ENCODE data around the gene GCNT4. TPM values are rescaled to one million over a fixed set of nuclear protein-coding genes. Genes with fewer than 3 reads are reported as not detected.

Gene GCNT4
- total RNA-seq, 1 donor from 2014 or later: 9.0 TPM

DNA sequence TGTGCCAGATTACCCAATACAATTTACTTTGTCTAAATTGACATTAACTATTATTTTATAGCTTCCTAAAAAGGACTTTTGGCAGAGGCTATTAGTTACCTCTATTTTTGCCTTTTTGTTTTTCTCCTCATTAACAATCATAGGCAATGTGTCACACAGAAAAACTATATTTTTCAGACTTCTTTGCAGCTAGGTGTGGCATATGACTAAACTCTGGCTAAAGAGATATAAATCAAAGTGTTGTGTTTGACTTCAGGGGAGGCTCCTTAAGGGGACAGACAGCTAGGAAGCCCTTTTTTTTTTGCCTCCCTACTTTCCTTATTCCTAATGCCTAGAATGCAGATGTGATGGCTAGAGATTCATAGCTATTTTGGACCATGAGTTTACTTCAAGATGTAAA lies 19.7 kb upstream of the GCNT4 start:
- FAIRE-seq: no peak
- Histone ChIP-seq H3K4me1 (ENCODE audit: insufficient read depth, low read length) (no peaks in the 10 kb centered on the region), H2AFZ (ENCODE audit: low read depth, low read length) (no peak overlapping the region), H3K4me2 (ENCODE audit: low read length) (no peak overlapping the region), H4K20me1 (ENCODE audit: insufficient read depth, low read length) (no peaks in the 10 kb centered on the region), H3K79me2 (ENCODE audit: insufficient read depth, low read length) (no peaks in the 10 kb centered on the region), H3K9ac (ENCODE audit: low read length) (no peak overlapping the region), H3K36me3 (ENCODE audit: insufficient read depth, low read length) (no peaks in the 10 kb centered on the region), H3K9me3 (ENCODE audit: insufficient read depth, low read depth, low read length) (no peaks in the 10 kb centered on the region), H3K27me3 (ENCODE audit: insufficient read depth, low read length) (no peaks in the 10 kb centered on the region), H3K4me3 (ENCODE audit: insufficient read depth, low read depth, low read length) (no peak overlapping the region), H3K27ac (ENCODE audit: low read depth, low read length) (no peak overlapping the region)
- TF ChIP-seq, protein P1, sequence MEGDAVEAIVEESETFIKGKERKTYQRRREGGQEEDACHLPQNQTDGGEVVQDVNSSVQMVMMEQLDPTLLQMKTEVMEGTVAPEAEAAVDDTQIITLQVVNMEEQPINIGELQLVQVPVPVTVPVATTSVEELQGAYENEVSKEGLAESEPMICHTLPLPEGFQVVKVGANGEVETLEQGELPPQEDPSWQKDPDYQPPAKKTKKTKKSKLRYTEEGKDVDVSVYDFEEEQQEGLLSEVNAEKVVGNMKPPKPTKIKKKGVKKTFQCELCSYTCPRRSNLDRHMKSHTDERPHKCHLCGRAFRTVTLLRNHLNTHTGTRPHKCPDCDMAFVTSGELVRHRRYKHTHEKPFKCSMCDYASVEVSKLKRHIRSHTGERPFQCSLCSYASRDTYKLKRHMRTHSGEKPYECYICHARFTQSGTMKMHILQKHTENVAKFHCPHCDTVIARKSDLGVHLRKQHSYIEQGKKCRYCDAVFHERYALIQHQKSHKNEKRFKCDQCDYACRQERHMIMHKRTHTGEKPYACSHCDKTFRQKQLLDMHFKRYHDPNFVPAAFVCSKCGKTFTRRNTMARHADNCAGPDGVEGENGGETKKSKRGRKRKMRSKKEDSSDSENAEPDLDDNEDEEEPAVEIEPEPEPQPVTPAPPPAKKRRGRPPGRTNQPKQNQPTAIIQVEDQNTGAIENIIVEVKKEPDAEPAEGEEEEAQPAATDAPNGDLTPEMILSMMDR (IDR thresholded peaks at IDR 0.05; ENCODE audit: insufficient read depth, low read depth, low read length): no peak
- no peak for TF ChIP-seq EZH2 (IDR thresholded peaks at IDR 0.05; ENCODE audit: insufficient read depth, low read length)
- no peak overlapping the region for H3K27ac Mint-ChIP-seq (ENCODE audit: unreplicated experiment)
- no peaks in the 10 kb centered on the region for H3K36me3 Mint-ChIP-seq (ENCODE audit: low read depth, unreplicated experiment)
- H3K4me3 Mint-ChIP-seq (ENCODE audit: unreplicated experiment): no peak overlapping the region
- H3K9me3 Mint-ChIP-seq (ENCODE audit: unreplicated experiment): no peaks in the 10 kb centered on the region
- DNase-seq (ENCODE audit: low read depth): no peak
- peaks cover 2% of the 10 kb centered on the region for H3K27me3 Mint-ChIP-seq (ENCODE audit: low read depth, unreplicated experiment)
- no peaks in the 10 kb centered on the region for H3K4me1 Mint-ChIP-seq (ENCODE audit: low read depth, unreplicated experiment)

DNA sequence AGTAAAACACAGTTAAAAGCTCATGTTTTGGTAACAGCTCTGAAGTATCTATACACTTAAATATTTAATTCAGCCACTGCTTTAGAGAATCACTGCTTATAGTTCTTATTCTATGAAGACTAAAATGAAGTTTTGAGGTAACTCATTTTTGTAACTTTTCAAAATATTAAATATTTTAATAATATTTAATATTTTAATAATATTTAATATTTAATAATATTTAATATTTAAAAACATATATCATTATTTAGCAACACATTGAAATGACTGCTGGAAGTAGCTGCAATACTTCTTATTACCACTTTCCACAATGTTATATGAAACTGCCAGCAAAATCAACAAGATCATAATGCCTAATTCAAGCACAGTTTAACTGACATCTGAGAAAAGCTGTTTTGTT lies 18.7 kb upstream of the GCNT4 start:
- Histone ChIP-seq H3K9ac (ENCODE audit: low read length) (no peak overlapping the region), H3K4me3 (ENCODE audit: insufficient read depth, low read depth, low read length) (no peak overlapping the region), H3K36me3 (ENCODE audit: insufficient read depth, low read length) (no peaks in the 10 kb centered on the region), H3K27me3 (ENCODE audit: insufficient read depth, low read length) (no peaks in the 10 kb centered on the region), H4K20me1 (ENCODE audit: insufficient read depth, low read length) (no peaks in the 10 kb centered on the region), H3K4me2 (ENCODE audit: low read length) (no peak overlapping the region), H3K9me3 (ENCODE audit: insufficient read depth, low read depth, low read length) (no peaks in the 10 kb centered on the region), H3K79me2 (ENCODE audit: insufficient read depth, low read length) (no peaks in the 10 kb centered on the region), H3K27ac (ENCODE audit: low read depth, low read length) (no peak overlapping the region), H3K4me1 (ENCODE audit: insufficient read depth, low read length) (no peaks in the 10 kb centered on the region), H2AFZ (ENCODE audit: low read depth, low read length) (no peak overlapping the region)
- DNase-seq (ENCODE audit: low read depth): no peak
- FAIRE-seq: no peak
- no peak for TF ChIP-seq EZH2 (IDR thresholded peaks at IDR 0.05; ENCODE audit: insufficient read depth, low read length)
- TF ChIP-seq, protein P1 (IDR thresholded peaks at IDR 0.05; ENCODE audit: insufficient read depth, low read depth, low read length): no peak
- Mint-ChIP-seq H3K36me3 (ENCODE audit: low read depth, unreplicated experiment) (no peaks in the 10 kb centered on the region), H3K4me3 (ENCODE audit: unreplicated experiment) (no peak overlapping the region), H3K4me1 (ENCODE audit: low read depth, unreplicated experiment) (no peaks in the 10 kb centered on the region), H3K9me3 (ENCODE audit: unreplicated experiment) (no peaks in the 10 kb centered on the region), H3K27ac (ENCODE audit: unreplicated experiment) (no peak overlapping the region), H3K27me3 (ENCODE audit: low read depth, unreplicated experiment) (peaks cover 4% of the 10 kb centered on the region)

DNA sequence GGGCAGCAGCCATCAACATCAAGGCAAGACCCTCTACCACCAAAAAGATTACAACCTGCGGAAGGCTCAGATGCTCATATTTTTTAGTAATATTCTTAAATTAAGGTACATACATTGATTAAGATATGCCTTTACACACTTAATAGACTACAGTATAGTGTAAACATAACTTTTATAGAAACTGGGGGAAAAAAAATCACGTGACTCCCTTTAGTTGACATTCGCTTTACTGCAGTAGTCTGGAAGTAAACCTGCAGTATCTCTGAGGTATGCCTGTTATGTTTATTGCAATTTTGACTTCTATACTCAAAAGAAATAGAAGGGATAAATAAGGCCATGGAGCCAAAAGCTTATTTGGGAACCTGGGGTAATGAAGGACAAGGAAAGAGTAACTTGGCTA lies 15.1 kb upstream of the GCNT4 start:
- peaks cover 4% of the 10 kb centered on the region for H3K27me3 Mint-ChIP-seq (ENCODE audit: low read depth, unreplicated experiment)
- Histone ChIP-seq H3K9ac (ENCODE audit: low read length) (no peak overlapping the region), H3K36me3 (ENCODE audit: insufficient read depth, low read length) (no peaks in the 10 kb centered on the region), H3K27me3 (ENCODE audit: insufficient read depth, low read length) (no peaks in the 10 kb centered on the region), H3K9me3 (ENCODE audit: insufficient read depth, low read depth, low read length) (no peaks in the 10 kb centered on the region), H3K4me2 (ENCODE audit: low read length) (no peak overlapping the region), H3K4me3 (ENCODE audit: insufficient read depth, low read depth, low read length) (no peak overlapping the region), H3K27ac (ENCODE audit: low read depth, low read length) (no peak overlapping the region), H3K79me2 (ENCODE audit: insufficient read depth, low read length) (no peaks in the 10 kb centered on the region), H2AFZ (ENCODE audit: low read depth, low read length) (no peak overlapping the region), H3K4me1 (ENCODE audit: insufficient read depth, low read length) (no peaks in the 10 kb centered on the region), H4K20me1 (ENCODE audit: insufficient read depth, low read length) (no peaks in the 10 kb centered on the region)
- no peak for TF ChIP-seq EZH2 (IDR thresholded peaks at IDR 0.05; ENCODE audit: insufficient read depth, low read length)
- TF ChIP-seq, protein P1 (IDR thresholded peaks at IDR 0.05; ENCODE audit: insufficient read depth, low read depth, low read length): no peak
- no peaks in the 10 kb centered on the region for H3K4me1 Mint-ChIP-seq (ENCODE audit: low read depth, unreplicated experiment)
- no peaks in the 10 kb centered on the region for H3K9me3 Mint-ChIP-seq (ENCODE audit: unreplicated experiment)
- no peak overlapping the region for H3K27ac Mint-ChIP-seq (ENCODE audit: unreplicated experiment)
- H3K4me3 Mint-ChIP-seq (ENCODE audit: unreplicated experiment): no peak overlapping the region
- DNase-seq (ENCODE audit: low read depth) (no peak), FAIRE-seq (no peak)
- H3K36me3 Mint-ChIP-seq (ENCODE audit: low read depth, unreplicated experiment): no peaks in the 10 kb centered on the region

Data from astrocyte (in vitro differentiated cells and primary cell).